ENCODE results near the gene F2RL2. TPM values are rescaled to one million over a fixed set of nuclear protein-coding genes. Genes with fewer than 3 reads are reported as not detected.

Gene F2RL2
- polyA plus RNA-seq, 3 donors: 0.14 TPM; not detected in 2

DNA sequence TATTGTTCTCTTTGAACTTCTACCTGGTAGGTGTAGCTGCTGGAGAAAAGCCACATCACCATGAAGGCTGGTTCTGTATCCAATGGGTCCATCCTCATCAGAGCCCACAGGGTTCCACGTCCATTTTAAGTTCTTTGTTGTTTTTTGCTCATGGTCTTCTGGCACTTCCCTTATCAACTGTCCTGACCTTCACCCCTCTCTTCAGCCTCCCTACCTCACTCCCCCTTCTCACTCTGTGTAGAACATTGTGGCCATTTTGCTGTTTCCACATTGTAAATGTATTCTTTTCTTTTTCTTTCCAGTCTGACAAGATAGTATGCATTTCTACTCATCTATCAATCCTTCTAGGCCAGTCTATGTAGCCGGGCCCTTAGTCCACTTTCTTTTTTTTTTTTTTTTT, 44.3 kb upstream of the F2RL2 start:
- no peak overlapping the region for H3K4me2 ChIP-seq (replicated peaks; ENCODE audit: extremely low read depth, low read length, poor library complexity, severe bottlenecking)
- peaks cover 88 to 99% of the 10 kb centered on the region in 2 donors for H3K36me3 ChIP-seq (replicated peaks in 1 of 2; ENCODE audit: control insufficient read depth in 1 of 2, insufficient read depth in 2 of 2, low read length in 2 of 2)
- Mint-ChIP-seq H3K9me3 (no peaks in the 10 kb centered on the region), H3K36me3 (peaks cover 88 to 92% of the 10 kb centered on the region in 2 donors), H3K4me3 (no peak overlapping the region), H3K27me3 (ENCODE audit: low read depth in 3 of 3) (no peaks in the 10 kb centered on the region), H3K27ac (peak overlapping the region in 3 of 7 donors; percentile 1 to 24 (median 15)), H3K4me1 (peaks cover 2% of the 10 kb centered on the region)
- no peaks in the 10 kb centered on the region for H3K9me3 ChIP-seq (replicated peaks in 1 of 2; ENCODE audit: control insufficient read depth in 1 of 2, insufficient read depth in 1 of 2, low read length in 2 of 2)
- intact Hi-C loops (cut with micrococcal nuclease): no loop called here
- no peak for DNase-seq
- no peak overlapping the region for H2AFZ ChIP-seq (ENCODE audit: insufficient read depth, low read depth, low read length, poor library complexity, severe bottlenecking)
- no peaks in the 10 kb centered on the region for H4K20me1 ChIP-seq (ENCODE audit: insufficient read depth, low read length)
- 88% methylated on average over 1 of the region's 2 CpGs for WGBS (ENCODE audit: insufficient coverage)
- TF ChIP-seq, protein P1, sequence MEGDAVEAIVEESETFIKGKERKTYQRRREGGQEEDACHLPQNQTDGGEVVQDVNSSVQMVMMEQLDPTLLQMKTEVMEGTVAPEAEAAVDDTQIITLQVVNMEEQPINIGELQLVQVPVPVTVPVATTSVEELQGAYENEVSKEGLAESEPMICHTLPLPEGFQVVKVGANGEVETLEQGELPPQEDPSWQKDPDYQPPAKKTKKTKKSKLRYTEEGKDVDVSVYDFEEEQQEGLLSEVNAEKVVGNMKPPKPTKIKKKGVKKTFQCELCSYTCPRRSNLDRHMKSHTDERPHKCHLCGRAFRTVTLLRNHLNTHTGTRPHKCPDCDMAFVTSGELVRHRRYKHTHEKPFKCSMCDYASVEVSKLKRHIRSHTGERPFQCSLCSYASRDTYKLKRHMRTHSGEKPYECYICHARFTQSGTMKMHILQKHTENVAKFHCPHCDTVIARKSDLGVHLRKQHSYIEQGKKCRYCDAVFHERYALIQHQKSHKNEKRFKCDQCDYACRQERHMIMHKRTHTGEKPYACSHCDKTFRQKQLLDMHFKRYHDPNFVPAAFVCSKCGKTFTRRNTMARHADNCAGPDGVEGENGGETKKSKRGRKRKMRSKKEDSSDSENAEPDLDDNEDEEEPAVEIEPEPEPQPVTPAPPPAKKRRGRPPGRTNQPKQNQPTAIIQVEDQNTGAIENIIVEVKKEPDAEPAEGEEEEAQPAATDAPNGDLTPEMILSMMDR (IDR thresholded peaks at IDR 0.05): no peak
- H3K27ac ChIP-seq (ENCODE audit: low read depth in 1 of 2, low read length in 2 of 2): no peak overlapping the region
- H3K4me1 ChIP-seq (ENCODE audit: control insufficient read depth in 1 of 2, insufficient read depth in 2 of 2, low read length in 2 of 2): no peaks in the 10 kb centered on the region
- no peak overlapping the region for H3K4me3 ChIP-seq (replicated peaks in 1 of 3; ENCODE audit: low read depth in 2 of 3, low read length in 3 of 3)
- no peak overlapping the region for H3K9ac ChIP-seq (ENCODE audit: insufficient read depth, low read length, poor library complexity, severe bottlenecking)
- no peaks in the 10 kb centered on the region for H3K79me2 ChIP-seq (ENCODE audit: insufficient read depth, low read length)
- no peaks in the 10 kb centered on the region for H3K27me3 ChIP-seq (ENCODE audit: control insufficient read depth in 2 of 2, insufficient read depth in 2 of 2, low read length in 2 of 2)

DNA sequence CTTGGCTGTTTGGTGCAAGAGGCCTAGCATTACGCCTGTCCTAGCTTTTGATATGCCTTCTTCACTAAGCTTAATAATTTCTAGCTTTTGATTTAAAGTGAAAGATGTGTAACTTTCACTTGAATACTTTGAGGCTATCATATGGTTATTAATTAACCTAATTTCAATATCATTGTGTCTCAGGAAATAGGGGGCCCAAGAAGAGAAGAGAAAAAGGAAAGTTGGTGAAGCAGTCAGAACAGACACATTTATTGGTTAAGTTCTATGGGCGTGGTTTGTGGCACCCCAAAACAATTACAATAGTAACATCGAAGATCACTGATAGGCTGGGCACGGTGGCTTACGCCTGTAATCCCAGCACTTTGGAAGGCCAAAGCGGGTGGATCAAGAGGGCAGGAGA, 40.9 kb upstream of the F2RL2 start:
- H4K20me1 ChIP-seq (ENCODE audit: insufficient read depth, low read length): no peaks in the 10 kb centered on the region
- intact Hi-C loops (cut with micrococcal nuclease): no loop called here
- H3K36me3 Mint-ChIP-seq: peaks cover 88 to 90% of the 10 kb centered on the region in 2 donors
- WGBS (ENCODE audit: insufficient coverage): 100% methylated on average over 3 of the region's 6 CpGs
- H3K79me2 ChIP-seq (ENCODE audit: insufficient read depth, low read length): no peaks in the 10 kb centered on the region
- H3K9me3 Mint-ChIP-seq: no peaks in the 10 kb centered on the region
- H3K27me3 Mint-ChIP-seq (ENCODE audit: low read depth in 3 of 3): no peaks in the 10 kb centered on the region
- no peaks in the 10 kb centered on the region for H3K27me3 ChIP-seq (ENCODE audit: control insufficient read depth in 2 of 2, insufficient read depth in 2 of 2, low read length in 2 of 2)
- H3K9ac ChIP-seq (ENCODE audit: insufficient read depth, low read length, poor library complexity, severe bottlenecking): no peak overlapping the region
- no peak overlapping the region for H3K4me3 Mint-ChIP-seq
- no peak for DNase-seq
- peaks cover 2% of the 10 kb centered on the region for H3K4me1 Mint-ChIP-seq
- H3K4me3 ChIP-seq (replicated peaks in 1 of 3; ENCODE audit: low read depth in 2 of 3, low read length in 3 of 3): no peak overlapping the region
- H3K4me2 ChIP-seq (replicated peaks; ENCODE audit: extremely low read depth, low read length, poor library complexity, severe bottlenecking): no peak overlapping the region
- H3K27ac ChIP-seq (ENCODE audit: low read depth in 1 of 2, low read length in 2 of 2): no peak overlapping the region
- no peaks in the 10 kb centered on the region for H3K4me1 ChIP-seq (ENCODE audit: control insufficient read depth in 1 of 2, insufficient read depth in 2 of 2, low read length in 2 of 2)
- no peaks in the 10 kb centered on the region for H3K9me3 ChIP-seq (replicated peaks in 1 of 2; ENCODE audit: control insufficient read depth in 1 of 2, insufficient read depth in 1 of 2, low read length in 2 of 2)
- no peak overlapping the region for H2AFZ ChIP-seq (ENCODE audit: insufficient read depth, low read depth, low read length, poor library complexity, severe bottlenecking)
- peaks cover 88 to 99% of the 10 kb centered on the region in 2 donors for H3K36me3 ChIP-seq (replicated peaks in 1 of 2; ENCODE audit: control insufficient read depth in 1 of 2, insufficient read depth in 2 of 2, low read length in 2 of 2)
- H3K27ac Mint-ChIP-seq: peak overlapping the region in 2 of 7 donors; percentile 29 to 68
- TF ChIP-seq, protein P1 (IDR thresholded peaks at IDR 0.05): no peak
